ENCODE measurements around the gene USP26.
"Not testable (repeated sequence)": the region's sequence is repeated elsewhere in the genome, so short reads cannot be mapped to it uniquely, and the experiment has no call there.

USP26 gene

DNA sequence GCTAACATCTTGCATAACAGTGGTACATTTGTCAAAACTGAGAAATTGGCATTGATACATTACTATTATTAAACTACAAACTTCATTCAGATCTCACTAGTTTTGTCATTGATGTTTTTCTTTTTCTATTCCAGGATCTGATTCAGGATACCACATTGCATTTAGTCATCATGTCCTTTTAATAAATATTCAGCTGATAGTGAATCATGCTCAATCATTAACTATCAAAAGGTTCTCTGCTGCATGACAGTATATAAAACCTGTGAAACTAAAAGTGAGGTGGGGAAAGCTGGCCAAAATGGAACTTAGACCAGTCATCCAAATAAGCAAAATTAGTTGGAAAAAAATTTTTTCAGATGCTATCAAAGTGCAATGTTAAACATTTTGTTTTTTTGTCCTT is 110.4 kb downstream of the USP26 start:
- Mint-ChIP-seq H3K4me1 (ENCODE audit: low read depth) (no peaks in the 10 kb centered on the region), H3K9me3 (no peaks in the 10 kb centered on the region), H3K4me3 (no peak overlapping the region), H3K36me3 (ENCODE audit: low read depth) (no peaks in the 10 kb centered on the region), H3K27ac (no peak overlapping the region), H3K27me3 (peaks cover 3% of the 10 kb centered on the region)
- intact Hi-C loops (cut with micrococcal nuclease): no loop called here

DNA sequence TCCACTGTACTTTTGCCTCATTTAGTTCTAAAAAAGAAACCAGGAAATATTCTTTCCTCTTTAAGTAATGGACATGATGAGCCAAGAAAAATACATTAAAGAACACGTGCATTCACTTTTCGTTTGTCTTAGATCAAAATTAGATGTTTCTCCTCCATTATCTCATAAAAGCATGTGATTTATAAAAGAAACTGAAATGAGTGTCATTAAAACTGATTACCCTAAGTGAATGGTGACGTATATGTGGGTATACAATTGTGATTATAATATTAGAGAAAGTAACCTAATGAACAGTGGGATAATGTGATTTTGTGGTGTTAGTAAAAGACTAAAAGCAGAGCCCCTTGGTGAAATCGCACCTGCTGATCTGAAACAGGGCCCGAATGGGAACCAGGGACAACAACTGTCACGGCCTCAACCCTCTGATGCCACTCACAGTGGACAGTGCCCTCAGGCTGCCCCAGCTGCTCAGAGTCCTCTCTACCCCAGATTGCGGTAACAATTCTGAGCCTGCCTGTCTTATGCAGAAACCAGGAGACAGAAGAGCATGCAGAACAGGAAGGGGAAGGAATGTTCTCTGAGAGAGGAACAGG is 112.8 kb downstream of the USP26 start:
- intact Hi-C loops (cut with micrococcal nuclease): no loop called here
- Mint-ChIP-seq H3K4me3 (no peak overlapping the region), H3K4me1 (ENCODE audit: low read depth) (no peaks in the 10 kb centered on the region), H3K27me3 (peaks cover 3% of the 10 kb centered on the region), H3K27ac (no peak overlapping the region), H3K36me3 (ENCODE audit: low read depth) (no peaks in the 10 kb centered on the region), H3K9me3 (no peaks in the 10 kb centered on the region)

DNA sequence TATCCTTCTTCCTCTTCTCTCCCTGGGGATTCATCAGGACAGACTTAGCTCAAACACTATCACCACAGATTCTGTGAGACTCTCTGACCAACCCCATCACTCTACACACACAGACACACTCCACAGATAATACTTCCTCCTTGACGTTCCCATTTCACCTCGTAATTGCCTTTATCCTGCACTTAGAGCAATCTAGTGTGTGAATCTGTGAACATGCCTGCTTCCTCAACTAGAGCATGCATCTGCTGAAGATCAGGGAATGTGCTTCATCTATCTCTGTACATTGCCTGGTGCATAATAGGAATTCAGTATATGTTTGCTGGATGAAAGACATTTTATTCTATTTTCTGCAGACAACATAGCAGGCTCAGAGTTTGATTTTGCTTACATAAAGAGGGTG is 113.4 kb downstream of the USP26 start:
- peaks cover 3% of the 10 kb centered on the region for H3K27me3 Mint-ChIP-seq
- no peak overlapping the region for H3K27ac Mint-ChIP-seq
- H3K36me3 Mint-ChIP-seq (ENCODE audit: low read depth): no peaks in the 10 kb centered on the region
- intact Hi-C loops (cut with micrococcal nuclease): no loop called here
- no peak overlapping the region for H3K4me3 Mint-ChIP-seq
- H3K4me1 Mint-ChIP-seq (ENCODE audit: low read depth): no peaks in the 10 kb centered on the region
- H3K9me3 Mint-ChIP-seq: no peaks in the 10 kb centered on the region

DNA sequence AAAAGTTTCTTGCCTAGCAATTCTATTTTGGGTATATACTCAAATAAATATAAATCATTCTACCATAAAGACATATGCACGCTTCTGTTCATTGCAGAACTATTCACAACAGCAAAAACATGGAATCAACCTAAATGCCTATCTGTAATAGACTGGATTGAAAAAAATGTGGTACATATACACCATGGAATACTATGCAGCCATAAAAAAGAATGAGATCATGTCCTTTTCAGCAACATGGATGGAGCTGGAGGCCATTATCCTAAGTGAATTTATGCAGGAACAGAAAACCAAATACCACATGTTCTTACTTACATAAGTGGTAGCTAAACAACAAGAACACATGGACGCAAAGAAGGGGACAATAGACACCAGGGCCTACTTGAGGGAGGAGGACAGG is 116.9 kb downstream of the USP26 start:
- H3K9me3 Mint-ChIP-seq; H3K36me3 Mint-ChIP-seq (ENCODE audit: low read depth); intact Hi-C loops (cut with micrococcal nuclease); H3K4me3 Mint-ChIP-seq; H3K27ac Mint-ChIP-seq; H3K27me3 Mint-ChIP-seq; H3K4me1 Mint-ChIP-seq (ENCODE audit: low read depth): not testable (repeated sequence)

Data from dendritic cell treated with granulocyte-macrophage colony-stimulating factor and Interleukin-4, amounts not matched to agents 40 ng/mL and 50 ng/mL, for 4 days (primary cell).